GM12878 (cell line): ENCODE results near the gene ZNF385C. TPM values are rescaled to one million over a fixed set of nuclear protein-coding genes. Genes with fewer than 3 reads are reported as not detected.

ENCODE experiments used
- ATAC-seq: fragments of 200-7000 bp; cut with Tn5 transposase; 3 replicates; pipeline ENCODE4 v1.9.1; 2020; ENCODE audit warnings: mild to moderate bottlenecking, moderate library complexity
- BruUV-seq: library from RNA; stranded (reverse); fragments of 400-500 nt; replicated peaks from 2 replicates; lab custom pipeline; 2021; lab: Mats Ljungman, UMichigan
- CTCF ChIA-PET: fragments of 300-600 bp; sonication (Branson Sonifier 250); formaldehyde crosslinking; extraction: SDS; loops from one replicate; lab custom pipeline; 2021; ENCODE audit warnings: inconsistent platforms; lab: Yijun Ruan, JAX
- POLR2A ChIA-PET: fragments of 350-600 bp; formaldehyde crosslinking; extraction: SDS; loops from one replicate; lab custom pipeline; 2021; ENCODE audit warnings: inconsistent platforms; lab: Charles Lee
- RAD21 ChIA-PET: fragments of 300-600 bp; sonication (Branson Sonifier 250); formaldehyde crosslinking; loops from one replicate; lab custom pipeline; 2023; ENCODE audit warnings: antibody characterized with exemption; ENCODE audit not compliant: unreplicated experiment; lab: Charles Lee
- SMC1A ChIA-PET: fragments of 300-600 bp; sonication (Branson Sonifier 250); formaldehyde crosslinking; loops from one replicate; lab custom pipeline; 2023; ENCODE audit not compliant: unreplicated experiment, uncharacterized antibody; lab: Charles Lee
- DNase-seq: peaks from one replicate; pipeline ENCODE4 v3.0.0-alpha.2; 2011; ENCODE audit warnings: low read depth, low spot score
- FAIRE-seq: peaks from 3 replicates; lab custom pipeline; 2011; peaks lifted over from hg19 to GRCh38; lab: Jason Lieb, UNC
- H2AFZ ChIP-seq: 2 replicates; pipeline ENCODE4 v1.6.0; 2011; ENCODE audit warnings: low read depth, low read length, control low read depth; ENCODE audit not compliant: control insufficient read depth
- H3K27ac ChIP-seq: 2 replicates; pipeline ENCODE4 v1.5.1; 2011; ENCODE audit warnings: control low read depth; ENCODE audit not compliant: control insufficient read depth, insufficient read depth
- H3K27me3 ChIP-seq, 2 experiments: replicated peaks in 1 of 2; 2 replicates each; pipeline versions ENCODE4 v1.6.0 to v1.6.1; 2011; ENCODE audit warnings: low read length in 1 of 2; ENCODE audit not compliant: control insufficient read depth in 2 of 2, insufficient read depth in 2 of 2
- H3K36me3 ChIP-seq, 2 experiments: 2 replicates each; pipeline ENCODE4 v1.5.1; 2011; ENCODE audit warnings: low read length in 1 of 2; ENCODE audit not compliant: control insufficient read depth in 2 of 2, insufficient read depth in 2 of 2
- H3K4me1 ChIP-seq: 2 replicates; pipeline ENCODE4 v1.6.1; 2011; ENCODE audit warnings: mild to moderate bottlenecking, low read length, moderate library complexity, mixed read lengths; ENCODE audit not compliant: control insufficient read depth, insufficient read depth
- H3K4me2 ChIP-seq: 2 replicates; pipeline ENCODE4 v1.6.0; 2011; ENCODE audit warnings: control low read depth; ENCODE audit not compliant: control insufficient read depth, insufficient read depth
- H3K4me3 ChIP-seq: fragments of 200-600 bp; sonication (generic); 2 replicates; pipeline ENCODE4 v1.5.1; 2016
- H3K79me2 ChIP-seq: 2 replicates; pipeline ENCODE4 v1.6.0; 2011; ENCODE audit warnings: low read length; ENCODE audit not compliant: control insufficient read depth, insufficient read depth
- H3K9ac ChIP-seq: 2 replicates; pipeline ENCODE4 v1.8.0; 2011; ENCODE audit warnings: low read length, control low read depth, mixed read lengths; ENCODE audit not compliant: control insufficient read depth, insufficient read depth
- H3K9me3 ChIP-seq: replicated peaks from 3 replicates; pipeline ENCODE4 v1.5.1; 2011; ENCODE audit warnings: mild to moderate bottlenecking, low read length; ENCODE audit not compliant: control insufficient read depth, insufficient read depth
- H4K20me1 ChIP-seq: 2 replicates; pipeline ENCODE4 v1.6.0; 2011; ENCODE audit not compliant: control insufficient read depth, insufficient read depth
- ASH2L ChIP-seq: fragments of 300-600, 200-600 bp; sonication (generic); IDR thresholded peaks from 2 replicates; pipeline ENCODE4 v1.6.1; 2017; ENCODE audit warnings: low read depth, mild to moderate bottlenecking, borderline replicate concordance
- CEBPB ChIP-seq, 2 experiments: fragments of 150-350 bp in 1 of 2; IDR thresholded peaks; 2 replicates each; pipeline ENCODE4 v1.6.1; 2012 to 2014; ENCODE audit warnings: low read depth in 2 of 2, low read length in 2 of 2, borderline replicate concordance in 1 of 2, inconsistent platforms in 1 of 2
- SP1 ChIP-seq: IDR thresholded peaks from one replicate; pipeline ENCODE4 v1.6.1; 2011; ENCODE audit warnings: low read depth, low read length
- YBX1 ChIP-seq: fragments of 450-650 bp; IDR thresholded peaks from 2 replicates; pipeline ENCODE4 v1.6.1; 2016; ENCODE audit warnings: antibody characterized with exemption
- WGBS: methylation state at CpG from one replicate; pipeline ENCODE4 v1.1.6; 2016; ENCODE audit warnings: low lambda C conversion rate; ENCODE audit not compliant: insufficient replicate concordance, insufficient coverage; ENCODE audit errors: missing lambda C conversion rate; 5-methylcytosine and 5-hydroxymethylcytosine counted together
- in situ Hi-C: fragments of 300-500 bp; cut with MboI; formaldehyde crosslinking; loops from 9 replicates; pipeline ENCODE4 v1.14.3; 2018; ENCODE audit warnings: mixed read lengths
- intact Hi-C: fragments of 100-400 bp; cut with micrococcal nuclease; formaldehyde crosslinking; loops from one replicate; pipeline ENCODE4 v1.14.2; 2022; ENCODE audit not compliant: unreplicated experiment
- polyA plus RNA-seq, 11 experiments: library from polyadenylated mRNA; depleted of rRNA in 4 of 11; unstranded in 6 of 11; stranded (reverse) in 5 of 11; fragments of >200 nt; fragmentation: Nextera tagmentation in 4 of 11; fragmentation: Illumina TruSeq in 1 of 11; extraction: Ambion mirVana in 4 of 11; extraction: Trizol in 1 of 11; gene quantifications; 1 replicate in 1 of 11; 2 replicates in 10 of 11; pipeline versions ENCODE4 v1.2.1 to v1.2.3, GENCODE V29; 2011 to 2016; ENCODE audit warnings: inconsistent platforms in 2 of 11, missing spikeins in 2 of 11, low read depth in 1 of 11
- total RNA-seq, 4 experiments: library from RNA; depleted of rRNA in 3 of 4; stranded (reverse); fragments of >200 nt in 3 of 4; fragmentation: Illumina TruSeq in 1 of 4; extraction: Trizol in 1 of 4; gene quantifications; 2 replicates each; pipeline versions ENCODE4 v1.2.1 to v1.2.3, GENCODE V29; 2013 to 2021
- TF ChIP-seq, protein P1 (sequence below): fragments of 450-650 bp; IDR thresholded peaks from 2 replicates; pipeline ENCODE4 v1.6.1; 2014; ENCODE audit warnings: mild to moderate bottlenecking
- TF ChIP-seq, protein P2 (sequence below): fragments of 450-650 bp; IDR thresholded peaks from 2 replicates; pipeline ENCODE4 v1.6.1; 2018; ENCODE audit warnings: borderline replicate concordance, mild to moderate bottlenecking; ENCODE audit not compliant: partially characterized antibody
- TF ChIP-seq, protein P3 (sequence below): fragments of 450-650 bp; IDR thresholded peaks from 2 replicates; pipeline ENCODE4 v1.6.1; 2016; ENCODE audit warnings: mild to moderate bottlenecking
- TF ChIP-seq, protein P4 (sequence below): IDR thresholded peaks from 2 replicates; pipeline ENCODE4 v1.6.1; 2012; ENCODE audit warnings: low read depth, low read length, improper control_type of control experiment
- TF ChIP-seq, protein P5 (sequence below): fragments of 450-650 bp; conservative IDR thresholded peaks from 2 replicates; pipeline ENCODE4 v1.6.1; 2017; ENCODE audit warnings: mild to moderate bottlenecking, moderate library complexity
- TF ChIP-seq, protein P6 (sequence below): IDR thresholded peaks from 2 replicates; pipeline ENCODE4 v1.6.1; 2011; ENCODE audit warnings: borderline replicate concordance, low read depth, mild to moderate bottlenecking, moderate library complexity, low read length; ENCODE audit not compliant: insufficient read depth, poor library complexity, severe bottlenecking

Gene ZNF385C
- total and polyA plus RNA-seq, 10 of the 15 experiments (the other 5 are each of a cell fraction or from before 2014, with no cell fraction given), result 0.06 to 0.20 (median 0.07) TPM; not detected in 5

DNA sequence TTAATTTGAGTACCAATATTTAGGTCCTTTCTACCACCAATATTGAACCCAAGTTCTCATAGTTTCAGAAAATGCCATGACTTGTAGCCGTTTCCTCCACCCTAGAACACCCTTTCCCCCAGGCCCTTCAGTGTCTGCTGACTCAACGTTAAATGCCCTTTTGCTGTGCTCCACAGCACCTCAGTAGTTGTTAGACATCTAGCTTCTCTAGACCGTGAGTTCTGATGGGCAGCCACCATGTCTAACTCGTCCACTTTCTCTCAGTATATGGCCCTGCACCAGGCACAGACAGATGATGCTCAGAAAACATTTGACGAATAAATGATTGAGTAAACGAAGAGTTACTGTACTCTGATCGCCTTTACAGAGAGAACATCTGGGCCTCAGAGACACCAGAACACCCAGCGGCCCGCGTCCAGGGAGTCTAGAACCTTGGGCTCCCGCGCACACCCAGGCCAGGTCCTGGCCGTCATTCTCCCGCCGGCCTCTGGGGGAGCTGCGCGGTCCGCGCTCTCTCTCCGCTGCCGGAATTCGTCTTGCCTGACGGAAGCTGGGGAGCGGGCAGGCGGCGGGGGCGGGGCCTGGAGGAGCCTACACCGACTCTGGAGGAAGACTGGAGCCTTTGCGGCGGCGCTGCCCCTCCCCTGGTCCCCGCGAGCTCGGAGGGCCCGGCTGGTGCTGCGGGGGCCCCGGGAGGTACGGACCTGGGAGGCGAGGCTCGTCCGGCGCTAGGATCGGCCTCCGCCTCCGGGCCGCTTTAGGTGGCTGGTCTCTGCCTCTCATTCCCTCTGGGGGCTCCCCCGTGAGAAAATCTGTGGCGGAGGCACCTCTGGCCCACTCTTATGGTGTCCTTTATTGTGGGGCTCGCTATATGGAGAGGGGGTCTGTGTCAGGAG lies 78.5 kb downstream of the ZNF385C start, which contains the start of gene NKIRAS2 (continued):
- TF ChIP-seq, protein P1, sequence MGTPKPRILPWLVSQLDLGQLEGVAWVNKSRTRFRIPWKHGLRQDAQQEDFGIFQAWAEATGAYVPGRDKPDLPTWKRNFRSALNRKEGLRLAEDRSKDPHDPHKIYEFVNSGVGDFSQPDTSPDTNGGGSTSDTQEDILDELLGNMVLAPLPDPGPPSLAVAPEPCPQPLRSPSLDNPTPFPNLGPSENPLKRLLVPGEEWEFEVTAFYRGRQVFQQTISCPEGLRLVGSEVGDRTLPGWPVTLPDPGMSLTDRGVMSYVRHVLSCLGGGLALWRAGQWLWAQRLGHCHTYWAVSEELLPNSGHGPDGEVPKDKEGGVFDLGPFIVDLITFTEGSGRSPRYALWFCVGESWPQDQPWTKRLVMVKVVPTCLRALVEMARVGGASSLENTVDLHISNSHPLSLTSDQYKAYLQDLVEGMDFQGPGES, result no peak

DNA sequence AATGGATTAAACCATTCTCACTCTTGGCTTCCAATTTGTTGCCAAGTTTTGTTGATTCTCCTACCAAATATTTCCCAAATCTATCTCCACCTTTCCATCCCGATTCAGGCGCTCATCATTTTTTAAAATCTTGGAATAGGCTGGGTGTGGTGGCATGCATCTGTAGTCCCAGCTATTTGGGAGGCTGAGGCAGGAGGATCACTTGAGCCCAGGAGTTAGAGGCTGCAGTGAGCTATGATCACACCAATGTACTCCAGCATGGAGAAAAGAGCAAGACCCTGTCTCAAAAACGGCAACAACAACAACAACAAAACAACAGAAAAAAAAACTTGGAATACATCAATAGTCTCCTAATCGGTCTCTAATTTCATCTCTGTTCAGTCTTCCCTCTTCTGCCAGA lies 79.3 kb downstream of the ZNF385C start:
- peaks cover 0 to 1% of the 10 kb centered on the region in 2 experiments; a peak in 2 of 4 replicates for H3K36me3 ChIP-seq
- no peak for FAIRE-seq
- peaks cover 53% of the 10 kb centered on the region for H3K79me2 ChIP-seq
- WGBS, result 96% methylated on average over 4 of the region's 4 CpGs
- no peak overlapping the region for H2AFZ ChIP-seq
- no peak overlapping the region for H3K9ac ChIP-seq
- SMC1A ChIA-PET, result interaction anchor here (0.9 to 2.5 kb wide), 4 partner anchors 10 to 97 kb away, joined by 3 to 19 read pairs (median 7); partner anchors contain the start of gene CNP
- BruUV-seq, result no TSS peak
- no peaks in the 10 kb centered on the region for H4K20me1 ChIP-seq
- H3K4me3 ChIP-seq, result no peak overlapping the region
- peaks cover 23% of the 10 kb centered on the region for H3K4me1 ChIP-seq
- no peak for ATAC-seq
- H3K27ac ChIP-seq, result no peak overlapping the region
- DNase-seq, result no peak
- RAD21 ChIA-PET, result interaction anchor here (2.3 to 6.6 kb wide), 2 partner anchors 53 to 56 kb away, joined by 5 to 53 read pairs; partner anchors contain the start of gene CNP
- H3K4me2 ChIP-seq, result no peak overlapping the region
- POLR2A ChIA-PET, result interaction anchor here (1.0 to 3.1 kb wide), 6 partner anchors 15 to 97 kb away, joined by 3 to 45 read pairs (median 5); partner anchors contain the start of gene CNP
- H3K9me3 ChIP-seq, result no peaks in the 10 kb centered on the region
- in situ Hi-C loops, result loop anchor here (25.0 kb wide), 1 partner anchor 1193 kb away; the partner anchor contains the start of gene TMEM106A
- CTCF ChIA-PET, result interaction anchor here (0.9 to 10.1 kb wide), 9 partner anchors 11 to 360 kb away, joined by 3 to 85 read pairs (median 6); partner anchors contain the start of genes CNP and DHX58
- no peaks in the 10 kb centered on the region for H3K27me3 ChIP-seq
- intact Hi-C loops, result no loop called here
- TF ChIP-seq SP1 (no peak), ASH2L (no peak), YBX1 (no peak), CEBPB (IDR thresholded peaks at IDR 0.05; ENCODE audit: borderline replicate concordance in 1 of 2, low read depth in 2 of 2, low read length in 2 of 2) (no peak)
- TF ChIP-seq, protein P2, sequence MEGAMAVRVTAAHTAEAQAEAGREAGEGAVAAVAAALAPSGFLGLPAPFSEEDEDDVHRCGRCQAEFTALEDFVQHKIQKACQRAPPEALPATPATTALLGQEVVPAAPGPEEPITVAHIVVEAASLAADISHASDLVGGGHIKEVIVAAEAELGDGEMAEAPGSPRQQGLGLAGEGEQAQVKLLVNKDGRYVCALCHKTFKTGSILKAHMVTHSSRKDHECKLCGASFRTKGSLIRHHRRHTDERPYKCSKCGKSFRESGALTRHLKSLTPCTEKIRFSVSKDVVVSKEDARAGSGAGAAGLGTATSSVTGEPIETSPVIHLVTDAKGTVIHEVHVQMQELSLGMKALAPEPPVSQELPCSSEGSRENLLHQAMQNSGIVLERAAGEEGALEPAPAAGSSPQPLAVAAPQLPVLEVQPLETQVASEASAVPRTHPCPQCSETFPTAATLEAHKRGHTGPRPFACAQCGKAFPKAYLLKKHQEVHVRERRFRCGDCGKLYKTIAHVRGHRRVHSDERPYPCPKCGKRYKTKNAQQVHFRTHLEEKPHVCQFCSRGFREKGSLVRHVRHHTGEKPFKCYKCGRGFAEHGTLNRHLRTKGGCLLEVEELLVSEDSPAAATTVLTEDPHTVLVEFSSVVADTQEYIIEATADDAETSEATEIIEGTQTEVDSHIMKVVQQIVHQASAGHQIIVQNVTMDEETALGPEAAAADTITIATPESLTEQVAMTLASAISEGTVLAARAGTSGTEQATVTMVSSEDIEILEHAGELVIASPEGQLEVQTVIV, result no peak
- TF ChIP-seq, protein P3, sequence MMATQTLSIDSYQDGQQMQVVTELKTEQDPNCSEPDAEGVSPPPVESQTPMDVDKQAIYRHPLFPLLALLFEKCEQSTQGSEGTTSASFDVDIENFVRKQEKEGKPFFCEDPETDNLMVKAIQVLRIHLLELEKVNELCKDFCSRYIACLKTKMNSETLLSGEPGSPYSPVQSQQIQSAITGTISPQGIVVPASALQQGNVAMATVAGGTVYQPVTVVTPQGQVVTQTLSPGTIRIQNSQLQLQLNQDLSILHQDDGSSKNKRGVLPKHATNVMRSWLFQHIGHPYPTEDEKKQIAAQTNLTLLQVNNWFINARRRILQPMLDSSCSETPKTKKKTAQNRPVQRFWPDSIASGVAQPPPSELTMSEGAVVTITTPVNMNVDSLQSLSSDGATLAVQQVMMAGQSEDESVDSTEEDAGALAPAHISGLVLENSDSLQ, result no peak
- TF ChIP-seq, protein P4, sequence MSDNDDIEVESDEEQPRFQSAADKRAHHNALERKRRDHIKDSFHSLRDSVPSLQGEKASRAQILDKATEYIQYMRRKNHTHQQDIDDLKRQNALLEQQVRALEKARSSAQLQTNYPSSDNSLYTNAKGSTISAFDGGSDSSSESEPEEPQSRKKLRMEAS, result no peak
- TF ChIP-seq, protein P5, sequence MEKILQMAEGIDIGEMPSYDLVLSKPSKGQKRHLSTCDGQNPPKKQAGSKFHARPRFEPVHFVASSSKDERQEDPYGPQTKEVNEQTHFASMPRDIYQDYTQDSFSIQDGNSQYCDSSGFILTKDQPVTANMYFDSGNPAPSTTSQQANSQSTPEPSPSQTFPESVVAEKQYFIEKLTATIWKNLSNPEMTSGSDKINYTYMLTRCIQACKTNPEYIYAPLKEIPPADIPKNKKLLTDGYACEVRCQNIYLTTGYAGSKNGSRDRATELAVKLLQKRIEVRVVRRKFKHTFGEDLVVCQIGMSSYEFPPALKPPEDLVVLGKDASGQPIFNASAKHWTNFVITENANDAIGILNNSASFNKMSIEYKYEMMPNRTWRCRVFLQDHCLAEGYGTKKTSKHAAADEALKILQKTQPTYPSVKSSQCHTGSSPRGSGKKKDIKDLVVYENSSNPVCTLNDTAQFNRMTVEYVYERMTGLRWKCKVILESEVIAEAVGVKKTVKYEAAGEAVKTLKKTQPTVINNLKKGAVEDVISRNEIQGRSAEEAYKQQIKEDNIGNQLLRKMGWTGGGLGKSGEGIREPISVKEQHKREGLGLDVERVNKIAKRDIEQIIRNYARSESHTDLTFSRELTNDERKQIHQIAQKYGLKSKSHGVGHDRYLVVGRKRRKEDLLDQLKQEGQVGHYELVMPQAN, result no peak
- TF ChIP-seq, protein P6, sequence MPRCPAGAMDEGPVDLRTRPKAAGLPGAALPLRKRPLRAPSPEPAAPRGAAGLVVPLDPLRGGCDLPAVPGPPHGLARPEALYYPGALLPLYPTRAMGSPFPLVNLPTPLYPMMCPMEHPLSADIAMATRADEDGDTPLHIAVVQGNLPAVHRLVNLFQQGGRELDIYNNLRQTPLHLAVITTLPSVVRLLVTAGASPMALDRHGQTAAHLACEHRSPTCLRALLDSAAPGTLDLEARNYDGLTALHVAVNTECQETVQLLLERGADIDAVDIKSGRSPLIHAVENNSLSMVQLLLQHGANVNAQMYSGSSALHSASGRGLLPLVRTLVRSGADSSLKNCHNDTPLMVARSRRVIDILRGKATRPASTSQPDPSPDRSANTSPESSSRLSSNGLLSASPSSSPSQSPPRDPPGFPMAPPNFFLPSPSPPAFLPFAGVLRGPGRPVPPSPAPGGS, result no peak
